Stomach (tissue), 9 donors: Measurements from ENCODE around the gene TLE7. TPM values are rescaled to one million over a fixed set of nuclear protein-coding genes. Genes with fewer than 3 reads are reported as not detected.

Experiments used
- DNase-seq, 2 donors: peaks; one replicate each; pipeline versions ENCODE4 v3.0.0 to v3.0.0-alpha.2; 2013 to 2019
- H3K27ac ChIP-seq, 5 donors: fragments of 200-600 bp in 4 of 5; sonication (generic) in 4 of 5; one replicate each; pipeline ENCODE4 v1.5.1; 2013 to 2019; ENCODE audit warnings: mild to moderate bottlenecking in 1 of 5, moderate library complexity in 1 of 5
- H3K27me3 ChIP-seq, 3 donors: fragments of 200-600 bp; sonication (generic); one replicate each; pipeline ENCODE4 v1.5.1; 2017 to 2019; ENCODE audit warnings: mixed run types in 1 of 3
- H3K36me3 ChIP-seq, 4 donors: fragments of 200-600 bp; sonication (generic); 1 replicate in 3 of 4; 2 replicates in 1 of 4; pipeline ENCODE4 v1.5.1; 2016 to 2019
- H3K4me1 ChIP-seq, 4 donors: fragments of 200-600 bp; sonication (generic); one replicate each; pipeline ENCODE4 v1.5.1; 2016 to 2019
- H3K4me3 ChIP-seq, 4 donors: fragments of 200-600 bp; sonication (generic) in 3 of 4; one replicate each; pipeline ENCODE4 v1.5.1; 2016 to 2019; ENCODE audit warnings: mild to moderate bottlenecking in 1 of 4
- H3K9me3 ChIP-seq, 4 donors: fragments of 200-600 bp; sonication (generic); one replicate each; pipeline ENCODE4 v1.5.1; 2016 to 2019
- CTCF ChIP-seq, 7 experiments: fragments of 450-650 bp in 4 of 7; fragments of 200-600 bp in 3 of 7; sonication (generic) in 3 of 7; IDR thresholded peaks; one replicate each; pipeline ENCODE4 v1.5.1; 2016 to 2019; ENCODE audit warnings: antibody characterized with exemption in 7 of 7, control low read depth in 2 of 7, mild to moderate bottlenecking in 1 of 7
- EP300 ChIP-seq: sonication (generic); formaldehyde crosslinking; IDR thresholded peaks from one replicate; pipeline ENCODE4 v1.6.1; 2017; ENCODE audit warnings: antibody characterized with exemption
- POLR2A ChIP-seq, 4 donors: fragments of 450-650 bp; IDR thresholded peaks; one replicate each; pipeline ENCODE4 v1.6.1; 2016; ENCODE audit warnings: antibody characterized with exemption in 4 of 4, control low read depth in 2 of 4, mild to moderate bottlenecking in 1 of 4, moderate library complexity in 1 of 4
- POLR2AphosphoS5 ChIP-seq, 3 donors: sonication (generic); formaldehyde crosslinking; IDR thresholded peaks; one replicate each; pipeline ENCODE4 v1.6.1; 2016; ENCODE audit warnings: antibody characterized with exemption in 3 of 3
- WGBS, 5 donors: extraction: QIAGEN DNeasy Blood & Tissue Kit in 3 of 5; methylation state at CpG; one replicate each; pipeline versions ENCODE4 v1.1.5 to v1.1.7; 2013 to 2018; 5-methylcytosine and 5-hydroxymethylcytosine counted together
- intact Hi-C: fragments of 100-400 bp; cut with DNase I; formaldehyde crosslinking; loops from one replicate; pipeline ENCODE4 v1.15.1; 2023; ENCODE audit warnings: low total_unique reads
- polyA plus RNA-seq, 3 donors: library from polyadenylated mRNA; stranded (reverse); fragments of 200-250 nt; gene quantifications; one replicate each; pipeline ENCODE4 v1.2.3, GENCODE V29; 2013
- total RNA-seq, 5 donors: library from RNA; depleted of rRNA; stranded (reverse); fragments of >200 nt; gene quantifications; one replicate each; pipeline versions ENCODE4 v1.1.0 to v1.2.3, GENCODE V29; 2014 to 2016
- donor health status: healthy with polysubstance abuse.
- donor health status: Bipolar disorder and iron deficiency.
- donor health status: healthy.

TLE7 gene
- total and polyA plus RNA-seq, 8 donors = not detected

GRCh38 chr16:71387045-71387871, 54.6 kb downstream of the TLE7 start:
- Histone ChIP-seq H3K27me3 (peaks cover 0 to 47% (median 8%) of the 10 kb centered on the region in 3 donors), H3K4me3 (no peak overlapping the region), H3K36me3 (no peaks in the 10 kb centered on the region), H3K9me3 (no peaks in the 10 kb centered on the region), H3K27ac (no peak overlapping the region), H3K4me1 (no peaks in the 10 kb centered on the region)
- TF ChIP-seq POLR2AphosphoS5 (IDR thresholded peaks at IDR 0.05) (no peak), EP300 (no peak), CTCF (IDR thresholded peaks at IDR 0.05) (no peak), POLR2A (IDR thresholded peaks at IDR 0.05) (no peak)
- no peak for DNase-seq
- intact Hi-C loops = no loop called here
- 13 to 18% (median 15%) methylated on average over 9 of the region's 9 CpGs for WGBS, 5 donors

GRCh38 chr16:71384073-71384724, 57.7 kb downstream of the TLE7 start:
- 58 to 63% (median 62%) methylated on average over 10 of the region's 10 CpGs for WGBS, 5 donors
- no peak overlapping the region for H3K27ac ChIP-seq
- intact Hi-C loops = no loop called here

DNA sequence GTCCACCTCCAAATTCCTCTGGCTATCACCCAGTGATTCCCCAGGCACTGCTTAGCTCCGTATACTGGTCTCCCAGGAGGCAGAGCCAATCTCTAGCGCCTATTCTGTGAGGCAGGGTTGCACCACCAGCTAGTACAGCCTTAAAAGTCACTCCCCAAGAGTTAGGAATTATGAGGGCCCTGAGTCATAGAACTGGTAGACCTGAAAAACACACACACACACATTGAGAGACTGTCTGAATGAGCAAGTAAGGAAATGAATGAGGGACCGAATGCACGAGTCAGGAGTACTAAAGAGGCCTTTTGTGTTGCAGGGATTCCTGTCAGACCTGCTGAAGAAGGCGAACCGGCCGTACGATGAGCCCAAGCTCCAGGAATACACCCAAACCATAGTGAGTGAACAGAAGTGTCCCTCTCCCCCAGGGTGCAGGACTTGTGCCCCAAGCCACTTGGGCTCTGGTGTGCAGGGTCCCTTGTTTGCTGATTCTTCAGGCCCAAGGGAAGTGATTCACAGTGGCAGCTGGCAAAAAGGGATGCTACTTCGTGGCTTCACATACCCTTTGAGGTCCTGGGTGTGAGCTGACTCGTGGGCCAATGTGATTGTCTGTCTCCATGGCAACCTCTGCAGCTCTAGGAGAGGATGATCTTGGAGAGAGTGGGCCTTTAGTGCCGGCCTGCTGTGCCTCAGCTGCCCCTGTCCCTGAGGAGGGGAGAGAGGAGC, 58.6 kb downstream of the TLE7 start:
- DNase-seq = no peak
- Histone ChIP-seq H3K36me3 (no peaks in the 10 kb centered on the region), H3K4me3 (no peak overlapping the region), H3K27me3 (peaks cover 0 to 46% (median 3%) of the 10 kb centered on the region in 3 donors), H3K27ac (no peak overlapping the region), H3K9me3 (no peaks in the 10 kb centered on the region), H3K4me1 (no peaks in the 10 kb centered on the region)
- intact Hi-C loops = no loop called here
- no peak for TF ChIP-seq EP300
- TF ChIP-seq POLR2A (IDR thresholded peaks at IDR 0.05) = no peak
- no peak for TF ChIP-seq CTCF (IDR thresholded peaks at IDR 0.05)
- TF ChIP-seq POLR2AphosphoS5 (IDR thresholded peaks at IDR 0.05) = no peak
- WGBS, 5 donors = 56 to 80% (median 62%) methylated on average over 8 to 11 of the region's 11 CpGs

More at GRCh38 chr16:71384073-71384724, 57.7 kb downstream of the TLE7 start:
- Histone ChIP-seq H3K36me3 (no peaks in the 10 kb centered on the region), H3K9me3 (no peaks in the 10 kb centered on the region), H3K4me1 (no peaks in the 10 kb centered on the region), H3K4me3 (no peak overlapping the region), H3K27me3 (peaks cover 0 to 55% (median 6%) of the 10 kb centered on the region in 3 donors)
- no peak for TF ChIP-seq EP300
- no peak for TF ChIP-seq CTCF (IDR thresholded peaks at IDR 0.05)
- TF ChIP-seq POLR2A (IDR thresholded peaks at IDR 0.05) = no peak
- no peak for TF ChIP-seq POLR2AphosphoS5 (IDR thresholded peaks at IDR 0.05)
- DNase-seq = no peak

- TF ChIP-seq CTCF (IDR thresholded peaks at IDR 0.05) = no peak
- TF ChIP-seq POLR2AphosphoS5 (IDR thresholded peaks at IDR 0.05) = no peak
- TF ChIP-seq EP300 = no peak
- TF ChIP-seq POLR2A (IDR thresholded peaks at IDR 0.05) = no peak
- no peak overlapping the region for H3K4me3 ChIP-seq
- H3K27ac ChIP-seq = no peak overlapping the region
- 52 to 74% (median 57%) methylated on average over 6 of the region's 6 CpGs for WGBS, 5 donors
- H3K36me3 ChIP-seq = no peaks in the 10 kb centered on the region
- no peaks in the 10 kb centered on the region for H3K9me3 ChIP-seq
- no peak for DNase-seq
- H3K4me1 ChIP-seq = no peaks in the 10 kb centered on the region
- intact Hi-C loops = no loop called here
- H3K27me3 ChIP-seq = peaks cover 0 to 34% (median 3%) of the 10 kb centered on the region in 3 donors
These were observed 61.0 kb downstream of the TLE7 start for GRCh38 chr16:71380831-71381230.
